Glutamatergic neuron (in vitro differentiated cells): ENCODE results near the gene DGKZ. TPM values are rescaled to one million over a fixed set of nuclear protein-coding genes. Genes with fewer than 3 reads are reported as not detected.

Experiments
- DNase-seq: peaks from one replicate; pipeline ENCODE4 v3.0.0; 2022
- H3K27ac Mint-ChIP-seq: one replicate; pipeline ENCODE4 v1.8.0; 2020; ENCODE audit warnings: mild to moderate bottlenecking, mixed read lengths, inconsistent platforms; ENCODE audit not compliant: unreplicated experiment
- H3K27me3 Mint-ChIP-seq: one replicate; pipeline ENCODE4 v1.8.0; 2020; ENCODE audit warnings: mild to moderate bottlenecking, moderate library complexity, mixed read lengths, inconsistent platforms; ENCODE audit not compliant: unreplicated experiment
- H3K36me3 Mint-ChIP-seq: one replicate; pipeline ENCODE4 v1.8.0; 2020; ENCODE audit warnings: mild to moderate bottlenecking, mixed read lengths, inconsistent platforms; ENCODE audit not compliant: unreplicated experiment
- H3K4me1 Mint-ChIP-seq: one replicate; pipeline ENCODE4 v1.8.0; 2020; ENCODE audit warnings: mild to moderate bottlenecking, low read depth, mixed read lengths, inconsistent platforms; ENCODE audit not compliant: unreplicated experiment
- H3K4me3 Mint-ChIP-seq: one replicate; pipeline ENCODE4 v1.8.0; 2020; ENCODE audit warnings: mild to moderate bottlenecking, mixed read lengths, inconsistent platforms; ENCODE audit not compliant: unreplicated experiment
- H3K9me3 Mint-ChIP-seq: one replicate; pipeline ENCODE4 v1.8.0; 2020; ENCODE audit warnings: mild to moderate bottlenecking, moderate library complexity, mixed read lengths, inconsistent platforms; ENCODE audit not compliant: unreplicated experiment
- total RNA-seq: library from RNA; stranded (reverse); fragmentation: NEBNext Ultra II Directional; extraction: Animal tissue kit (Norgen Biotek cat#: 25700); gene quantifications from one replicate; pipeline ENCODE4 v1.2.1, GENCODE V29; 2021; ENCODE audit not compliant: unreplicated experiment
- TF ChIP-seq, protein P1 (sequence below): fragments of 200-600 bp; sonication (generic); IDR thresholded peaks from one replicate; pipeline ENCODE4 v1.5.0; 2021; ENCODE audit not compliant: partially characterized antibody, unreplicated experiment

The DGKZ gene
- total RNA-seq, 1 donor from 2014 or later: 60.9 TPM

DNA sequence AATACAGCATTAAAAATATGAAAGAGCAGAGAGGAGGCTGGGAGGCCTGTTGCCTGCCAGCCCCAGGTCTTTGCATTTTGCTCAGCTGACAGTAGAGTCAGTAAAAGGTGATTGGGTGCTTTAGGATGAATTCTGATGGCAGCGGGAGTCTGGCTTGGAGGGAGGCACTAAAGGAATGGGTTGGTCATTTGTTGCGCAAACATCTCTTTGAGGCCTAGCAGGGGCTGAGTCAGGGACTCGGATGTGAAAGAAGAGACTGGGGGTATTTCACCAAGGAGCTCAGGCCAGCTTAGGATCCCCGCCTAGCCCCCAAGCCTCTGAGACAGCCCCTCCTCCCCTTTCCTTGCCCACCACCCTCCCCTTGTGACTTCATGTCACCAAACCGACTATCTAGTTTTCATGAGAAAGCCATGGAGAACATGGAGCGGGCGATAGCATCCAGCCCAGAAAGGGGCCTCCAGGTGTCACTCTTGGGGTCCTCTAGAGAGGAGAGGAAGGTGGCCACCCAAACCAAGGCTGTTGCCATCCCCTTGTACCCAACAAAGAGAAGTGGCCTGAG lies 9.7 kb downstream of the DGKZ start:
- Mint-ChIP-seq H3K4me1 (peaks cover 22% of the 10 kb centered on the region), H3K4me3 (no peak overlapping the region), H3K27me3 (peaks cover 2% of the 10 kb centered on the region), H3K27ac (no peak overlapping the region), H3K9me3 (no peaks in the 10 kb centered on the region), H3K36me3 (no peaks in the 10 kb centered on the region)
- DNase-seq: no peak
- TF ChIP-seq, protein P1, sequence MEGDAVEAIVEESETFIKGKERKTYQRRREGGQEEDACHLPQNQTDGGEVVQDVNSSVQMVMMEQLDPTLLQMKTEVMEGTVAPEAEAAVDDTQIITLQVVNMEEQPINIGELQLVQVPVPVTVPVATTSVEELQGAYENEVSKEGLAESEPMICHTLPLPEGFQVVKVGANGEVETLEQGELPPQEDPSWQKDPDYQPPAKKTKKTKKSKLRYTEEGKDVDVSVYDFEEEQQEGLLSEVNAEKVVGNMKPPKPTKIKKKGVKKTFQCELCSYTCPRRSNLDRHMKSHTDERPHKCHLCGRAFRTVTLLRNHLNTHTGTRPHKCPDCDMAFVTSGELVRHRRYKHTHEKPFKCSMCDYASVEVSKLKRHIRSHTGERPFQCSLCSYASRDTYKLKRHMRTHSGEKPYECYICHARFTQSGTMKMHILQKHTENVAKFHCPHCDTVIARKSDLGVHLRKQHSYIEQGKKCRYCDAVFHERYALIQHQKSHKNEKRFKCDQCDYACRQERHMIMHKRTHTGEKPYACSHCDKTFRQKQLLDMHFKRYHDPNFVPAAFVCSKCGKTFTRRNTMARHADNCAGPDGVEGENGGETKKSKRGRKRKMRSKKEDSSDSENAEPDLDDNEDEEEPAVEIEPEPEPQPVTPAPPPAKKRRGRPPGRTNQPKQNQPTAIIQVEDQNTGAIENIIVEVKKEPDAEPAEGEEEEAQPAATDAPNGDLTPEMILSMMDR: no peak

DNA sequence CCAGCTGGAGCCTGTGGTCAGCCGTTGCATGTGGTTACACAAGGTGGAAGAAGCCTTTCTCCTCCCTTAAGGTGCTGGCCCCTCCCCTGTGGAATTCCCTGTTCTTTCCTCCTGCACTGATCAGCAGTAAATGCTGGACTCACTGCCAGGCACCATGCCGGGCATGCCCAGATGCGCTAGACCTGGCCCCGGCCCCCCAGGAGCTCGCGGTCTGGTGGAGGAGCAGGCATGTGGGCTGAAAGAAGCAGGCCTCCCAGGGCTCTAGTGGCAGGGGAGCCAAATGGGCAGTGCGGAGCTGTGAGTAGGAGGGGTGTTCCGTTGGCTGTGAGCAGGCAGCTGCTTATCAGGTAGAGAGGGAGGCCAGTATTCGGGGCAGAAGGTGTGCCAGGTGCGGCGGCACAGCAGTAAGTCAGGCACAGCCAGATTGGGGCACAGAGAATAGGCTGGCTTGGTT lies 10.2 kb downstream of the DGKZ start:
- Mint-ChIP-seq H3K4me1 (peaks cover 22% of the 10 kb centered on the region), H3K9me3 (peaks cover 1% of the 10 kb centered on the region), H3K27me3 (peaks cover 2% of the 10 kb centered on the region), H3K4me3 (no peak overlapping the region), H3K36me3 (no peaks in the 10 kb centered on the region), H3K27ac (no peak overlapping the region)
- TF ChIP-seq, protein P1: no peak
- DNase-seq: no peak

DNA sequence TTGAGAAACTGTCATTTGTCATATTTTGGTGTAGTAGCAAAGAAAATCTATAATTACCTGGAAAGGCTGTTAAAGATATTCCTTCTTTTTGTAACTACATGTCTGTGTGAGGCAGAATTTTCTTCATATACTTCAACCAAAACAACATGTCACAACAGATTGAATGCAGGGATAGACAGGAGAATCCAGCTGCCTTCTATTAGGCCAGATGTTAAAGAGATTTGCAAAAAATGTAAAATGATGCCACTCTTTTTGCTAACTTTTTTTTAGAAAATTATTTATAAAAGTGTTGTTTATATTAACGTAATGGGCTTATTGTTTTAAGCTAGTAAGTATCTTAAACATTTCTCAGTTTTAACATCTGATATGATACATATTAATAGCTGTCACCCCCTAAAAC lies 12.7 kb downstream of the DGKZ start:
- Mint-ChIP-seq H3K4me3 (no peak overlapping the region), H3K27ac (no peak overlapping the region), H3K4me1 (peaks cover 25% of the 10 kb centered on the region), H3K36me3 (no peaks in the 10 kb centered on the region), H3K9me3 (peaks cover 1% of the 10 kb centered on the region), H3K27me3 (peaks cover 2% of the 10 kb centered on the region)
- TF ChIP-seq, protein P1: no peak
- no peak for DNase-seq

DNA sequence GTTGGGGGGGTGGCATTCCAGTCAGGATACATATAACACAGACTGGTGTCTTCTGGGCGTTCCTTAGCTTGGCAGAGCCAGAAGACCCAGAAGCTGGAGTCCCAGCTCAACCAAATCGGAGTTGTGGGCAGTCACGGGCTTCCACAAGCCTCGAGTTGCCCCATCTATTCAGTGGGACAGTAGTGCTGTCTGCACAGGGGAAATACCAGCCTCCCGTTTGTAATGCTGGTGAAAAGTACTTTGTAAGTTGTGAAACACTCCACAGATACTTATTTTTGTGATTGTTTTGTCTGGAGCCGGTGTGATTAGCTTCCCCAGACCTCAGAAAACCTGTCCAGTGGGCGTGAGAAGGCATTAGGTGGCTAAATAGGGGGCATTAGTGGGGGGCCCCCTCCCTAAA lies 13.6 kb downstream of the DGKZ start:
- TF ChIP-seq, protein P1: no peak
- Mint-ChIP-seq H3K27me3 (peaks cover 4% of the 10 kb centered on the region), H3K27ac (peak overlapping the region; percentile 55), H3K9me3 (peaks cover 1% of the 10 kb centered on the region), H3K4me1 (peaks cover 28% of the 10 kb centered on the region), H3K36me3 (no peaks in the 10 kb centered on the region), H3K4me3 (no peak overlapping the region)
- DNase-seq: no peak

DNA sequence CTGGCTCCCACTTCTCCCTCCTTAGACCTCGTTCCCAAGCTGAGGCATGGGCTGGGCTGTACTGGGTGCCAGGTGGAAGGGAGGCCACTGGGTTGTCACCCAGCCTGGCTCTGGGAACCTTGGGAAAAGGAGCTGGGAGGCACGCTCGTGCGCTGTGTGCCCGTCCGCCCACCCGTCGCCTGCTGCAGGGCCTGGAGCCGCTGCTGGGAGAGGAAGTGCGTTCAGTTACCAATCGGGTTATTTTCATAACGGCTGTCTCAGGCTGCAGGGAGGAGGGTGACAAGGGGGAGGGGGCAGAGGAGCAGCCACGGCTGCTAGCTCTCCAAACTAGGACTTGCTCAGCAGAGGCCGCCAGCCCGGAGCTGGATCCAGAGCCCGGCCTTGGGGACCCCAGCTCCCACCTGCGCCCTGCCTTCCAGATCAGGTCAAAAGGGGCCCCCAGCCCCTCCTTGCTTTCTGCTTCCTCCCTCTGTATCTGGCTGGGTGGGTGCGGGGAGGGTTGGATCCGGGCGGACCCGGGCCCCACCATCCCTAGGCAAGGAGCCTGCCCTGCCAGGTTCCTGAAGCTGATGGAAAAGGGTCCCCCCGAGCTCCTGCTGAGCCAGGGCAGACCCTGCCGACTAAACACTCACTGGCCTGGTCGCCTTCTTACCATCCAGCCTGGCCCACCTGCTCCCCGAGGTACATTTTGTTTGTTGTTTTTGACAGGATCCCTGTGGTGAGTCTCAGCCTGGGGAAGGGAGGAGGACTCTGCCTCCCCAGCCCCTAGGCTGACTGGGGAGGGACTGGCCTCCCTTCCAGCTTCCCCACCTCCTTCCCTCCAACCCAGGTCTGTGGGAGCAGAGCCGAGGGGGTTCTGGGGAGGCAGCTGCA lies 14.3 kb downstream of the DGKZ start:
- TF ChIP-seq, protein P1: no peak
- no peak overlapping the region for H3K4me3 Mint-ChIP-seq
- peaks cover 1% of the 10 kb centered on the region for H3K9me3 Mint-ChIP-seq
- peaks cover 25% of the 10 kb centered on the region for H3K4me1 Mint-ChIP-seq
- peaks cover 4% of the 10 kb centered on the region for H3K27me3 Mint-ChIP-seq
- H3K36me3 Mint-ChIP-seq: no peaks in the 10 kb centered on the region
- DNase-seq: peak; percentile 56
- peak overlapping the region; percentile 55 for H3K27ac Mint-ChIP-seq
